GM12878 (cell line): ENCODE measurements around the gene PAX6.

Experiments
- GABPA ChIP-seq: IDR thresholded peaks from 2 replicates; pipeline ENCODE4 v1.6.1; 2014; ENCODE audit warnings: antibody characterized with exemption, low read depth, mild to moderate bottlenecking, inconsistent platforms
- HDGF ChIP-seq: fragments of 450-650 bp; IDR thresholded peaks from 2 replicates; pipeline ENCODE4 v1.6.1; 2016; ENCODE audit warnings: antibody characterized with exemption
- NFYB ChIP-seq: IDR thresholded peaks from 2 replicates; pipeline ENCODE4 v1.6.1; 2011; ENCODE audit warnings: low read depth, mild to moderate bottlenecking, low read length, improper control_type of control experiment, moderate library complexity; ENCODE audit not compliant: insufficient read depth
- POLR2A ChIP-seq: IDR thresholded peaks from 2 replicates; pipeline ENCODE4 v1.6.1; 2011; ENCODE audit warnings: low read depth, mild to moderate bottlenecking, low read length
- TF ChIP-seq, protein P1 (sequence below), 3 experiments: IDR thresholded peaks in 2 of 3; conservative IDR thresholded peaks in 1 of 3; 2 replicates each; pipeline ENCODE4 v1.5.1; 2011; ENCODE audit warnings: low read depth in 3 of 3, low read length in 3 of 3, mild to moderate bottlenecking in 3 of 3, control low read depth in 2 of 3, moderate library complexity in 2 of 3, inconsistent platforms in 1 of 3, mixed read lengths in 1 of 3; ENCODE audit not compliant: control insufficient read depth in 2 of 3, insufficient read depth in 1 of 3; ENCODE audit errors: extremely low read depth in 1 of 3
- TF ChIP-seq, protein P2 (sequence below): IDR thresholded peaks from 2 replicates; pipeline ENCODE4 v1.6.1; 2012; ENCODE audit warnings: low read depth, low read length, improper control_type of control experiment

DNA sequence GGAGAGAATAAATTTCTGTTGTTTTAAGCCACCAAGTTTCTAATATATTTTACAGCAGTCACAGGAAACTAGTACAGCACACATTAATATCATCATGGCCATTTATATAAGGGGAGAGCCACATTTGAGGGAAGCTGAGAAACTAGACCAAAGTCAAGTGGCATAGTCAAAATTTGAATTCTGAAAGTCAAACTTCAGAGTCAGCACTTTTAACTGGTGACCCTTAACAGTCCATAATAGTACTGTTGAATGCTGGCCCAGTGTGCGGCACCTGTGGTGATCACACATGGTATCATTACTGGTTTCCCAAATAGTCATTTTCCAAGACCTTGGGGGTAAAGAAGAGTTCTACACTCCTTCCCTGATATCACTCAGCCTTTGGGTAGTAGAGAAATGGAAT lies 44.3 kb upstream of the PAX6 start:
- TF ChIP-seq HDGF = no peak
- no peak for TF ChIP-seq GABPA
- TF ChIP-seq, protein P1, sequence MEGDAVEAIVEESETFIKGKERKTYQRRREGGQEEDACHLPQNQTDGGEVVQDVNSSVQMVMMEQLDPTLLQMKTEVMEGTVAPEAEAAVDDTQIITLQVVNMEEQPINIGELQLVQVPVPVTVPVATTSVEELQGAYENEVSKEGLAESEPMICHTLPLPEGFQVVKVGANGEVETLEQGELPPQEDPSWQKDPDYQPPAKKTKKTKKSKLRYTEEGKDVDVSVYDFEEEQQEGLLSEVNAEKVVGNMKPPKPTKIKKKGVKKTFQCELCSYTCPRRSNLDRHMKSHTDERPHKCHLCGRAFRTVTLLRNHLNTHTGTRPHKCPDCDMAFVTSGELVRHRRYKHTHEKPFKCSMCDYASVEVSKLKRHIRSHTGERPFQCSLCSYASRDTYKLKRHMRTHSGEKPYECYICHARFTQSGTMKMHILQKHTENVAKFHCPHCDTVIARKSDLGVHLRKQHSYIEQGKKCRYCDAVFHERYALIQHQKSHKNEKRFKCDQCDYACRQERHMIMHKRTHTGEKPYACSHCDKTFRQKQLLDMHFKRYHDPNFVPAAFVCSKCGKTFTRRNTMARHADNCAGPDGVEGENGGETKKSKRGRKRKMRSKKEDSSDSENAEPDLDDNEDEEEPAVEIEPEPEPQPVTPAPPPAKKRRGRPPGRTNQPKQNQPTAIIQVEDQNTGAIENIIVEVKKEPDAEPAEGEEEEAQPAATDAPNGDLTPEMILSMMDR (IDR thresholded peaks at IDR 0.05 in 2 of 3, conservative IDR thresholded peaks at IDR 0.05 in 1 of 3; ENCODE audit: control insufficient read depth in 2 of 3, extremely low read depth in 1 of 3, insufficient read depth in 1 of 3, low read depth in 3 of 3, low read length in 3 of 3) = no peak
- no peak for TF ChIP-seq NFYB
- no peak for TF ChIP-seq POLR2A
- TF ChIP-seq, protein P2, sequence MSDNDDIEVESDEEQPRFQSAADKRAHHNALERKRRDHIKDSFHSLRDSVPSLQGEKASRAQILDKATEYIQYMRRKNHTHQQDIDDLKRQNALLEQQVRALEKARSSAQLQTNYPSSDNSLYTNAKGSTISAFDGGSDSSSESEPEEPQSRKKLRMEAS = no peak
